Naive B cell (primary cell): ENCODE data around the gene NRDE2. TPM values are rescaled to one million over a fixed set of nuclear protein-coding genes. Genes with fewer than 3 reads are reported as not detected.
A peak's percentile ranks its signal among the peaks of the same experiment; 100 is the strongest.

Experiments used
- ATAC-seq, 2 donors: fragments of 150-1000 bp; cut with Tn5 transposase; 2 replicates each; pipeline ENCODE4 v1.10.0; 2021; ENCODE audit warnings: low read depth in 2 of 2, mild to moderate bottlenecking in 2 of 2, moderate library complexity in 2 of 2
- DNase-seq: peaks from one replicate; pipeline ENCODE4 v3.0.0; 2022
- H3K27ac Mint-ChIP-seq, 6 donors: one replicate each; pipeline ENCODE4 v1.8.0; 2020 to 2022; ENCODE audit warnings: mild to moderate bottlenecking in 6 of 6, mixed read lengths in 6 of 6, moderate library complexity in 5 of 6, inconsistent platforms in 2 of 6
- H3K27me3 Mint-ChIP-seq, 3 donors: one replicate each; pipeline ENCODE4 v1.8.0; 2021 to 2022; ENCODE audit warnings: mixed read lengths in 3 of 3, mild to moderate bottlenecking in 1 of 3
- H3K36me3 Mint-ChIP-seq, 2 donors: one replicate each; pipeline ENCODE4 v1.8.0; 2020 to 2022; ENCODE audit warnings: mixed read lengths in 2 of 2, inconsistent platforms in 1 of 2, mild to moderate bottlenecking in 1 of 2
- H3K4me1 Mint-ChIP-seq, 3 donors: one replicate each; pipeline ENCODE4 v1.8.0; 2020 to 2022; ENCODE audit warnings: mixed read lengths in 3 of 3, inconsistent platforms in 1 of 3, mild to moderate bottlenecking in 1 of 3, moderate library complexity in 1 of 3
- H3K4me3 Mint-ChIP-seq, 8 donors: one replicate each; pipeline ENCODE4 v1.8.0; 2020 to 2022; ENCODE audit warnings: mild to moderate bottlenecking in 8 of 8, mixed read lengths in 8 of 8, moderate library complexity in 8 of 8, inconsistent platforms in 2 of 8
- H3K9me3 Mint-ChIP-seq, 7 donors: one replicate each; pipeline ENCODE4 v1.8.0; 2020 to 2022; ENCODE audit warnings: mixed read lengths in 7 of 7, mild to moderate bottlenecking in 5 of 7, inconsistent platforms in 2 of 7, moderate library complexity in 1 of 7
- polyA plus RNA-seq, 6 donors: library from polyadenylated mRNA; unstranded; fragments of 300-500 nt; fragmentation: Illumina TruSeq; gene quantifications; one replicate each; pipeline ENCODE4 v1.2.3, GENCODE V29; 2021; ENCODE audit warnings: low read depth in 6 of 6

Gene NRDE2
- polyA plus RNA-seq, 6 donors from 2014 or later, result 9.9 to 21.0 (median 15.2) TPM

- Mint-ChIP-seq H3K27ac (peak overlapping the region in 3 of 6 donors; percentile 93 to 97 (median 94)), H3K27me3 (peaks cover 3 to 4% (median 4%) of the 10 kb centered on the region in 3 donors), H3K36me3 (no peaks in the 10 kb centered on the region), H3K4me1 (peaks cover 12 to 27% (median 23%) of the 10 kb centered on the region in 3 donors), H3K9me3 (peaks cover 0 to 2% (median 0%) of the 10 kb centered on the region in 7 donors), H3K4me3 (peak overlapping the region; percentile 87 to 98 (median 96))
- ATAC-seq, result no peak
- DNase-seq, result no peak
Measured at GRCh38 chr14:90330203-90331196, 1.2 kb downstream of the NRDE2 start.

DNA sequence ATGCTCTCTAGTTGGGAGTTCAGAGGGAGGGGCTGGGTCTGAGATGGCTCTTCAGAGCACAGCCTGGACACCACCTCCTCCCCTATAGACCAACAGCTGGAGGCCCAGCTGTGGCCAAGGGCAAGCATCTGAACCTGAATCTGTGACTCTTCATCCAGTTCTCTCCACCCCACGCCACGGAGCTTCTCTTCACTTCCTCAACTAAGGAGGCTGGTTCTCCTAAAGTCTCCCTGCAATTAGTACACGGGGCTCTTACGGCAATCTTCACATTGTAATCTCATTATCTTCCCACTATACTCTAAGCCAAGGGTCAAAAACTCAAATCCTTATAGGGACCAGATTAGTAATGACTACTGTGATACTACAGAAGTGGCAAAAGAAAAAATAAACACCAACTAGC lies 9.8 kb downstream of the NRDE2 start:
- Mint-ChIP-seq H3K4me3 (no peak overlapping the region), H3K9me3 (no peaks in the 10 kb centered on the region), H3K4me1 (peaks cover 10 to 24% (median 16%) of the 10 kb centered on the region in 3 donors), H3K27me3 (no peaks in the 10 kb centered on the region), H3K27ac (no peak overlapping the region), H3K36me3 (peaks cover 5 to 15% of the 10 kb centered on the region in 2 donors)
- DNase-seq, result no peak
- no peak for ATAC-seq

- no peaks in the 10 kb centered on the region for H3K27me3 Mint-ChIP-seq
- H3K9me3 Mint-ChIP-seq, result no peaks in the 10 kb centered on the region
- peak overlapping the region in 1 of 6 donors; percentile 24 for H3K27ac Mint-ChIP-seq
- no peak overlapping the region for H3K4me3 Mint-ChIP-seq
- ATAC-seq (no peak), DNase-seq (no peak)
- H3K4me1 Mint-ChIP-seq, result peaks cover 9 to 25% (median 18%) of the 10 kb centered on the region in 3 donors
- peaks cover 13 to 26% of the 10 kb centered on the region in 2 donors for H3K36me3 Mint-ChIP-seq
Measured at GRCh38 chr14:90319634-90320541, 11.9 kb downstream of the NRDE2 start.

- peaks cover 14 to 25% of the 10 kb centered on the region in 2 donors for H3K36me3 Mint-ChIP-seq
- no peak overlapping the region for H3K4me3 Mint-ChIP-seq
- no peak overlapping the region for H3K27ac Mint-ChIP-seq
- H3K27me3 Mint-ChIP-seq, result no peaks in the 10 kb centered on the region
- DNase-seq (no peak), ATAC-seq (no peak)
- no peaks in the 10 kb centered on the region for H3K9me3 Mint-ChIP-seq
- peaks cover 9 to 24% (median 17%) of the 10 kb centered on the region in 3 donors for H3K4me1 Mint-ChIP-seq
Measured at GRCh38 chr14:90319173-90319572, 12.6 kb downstream of the NRDE2 start.

GRCh38 chr14:90318016-90318415 lies 13.7 kb downstream of the NRDE2 start:
- ATAC-seq (no peak), DNase-seq (no peak)
- Mint-ChIP-seq H3K36me3 (peaks cover 20 to 28% of the 10 kb centered on the region in 2 donors), H3K27ac (no peak overlapping the region), H3K9me3 (no peaks in the 10 kb centered on the region), H3K27me3 (no peaks in the 10 kb centered on the region), H3K4me1 (peaks cover 6 to 20% (median 12%) of the 10 kb centered on the region in 3 donors), H3K4me3 (no peak overlapping the region)

DNA sequence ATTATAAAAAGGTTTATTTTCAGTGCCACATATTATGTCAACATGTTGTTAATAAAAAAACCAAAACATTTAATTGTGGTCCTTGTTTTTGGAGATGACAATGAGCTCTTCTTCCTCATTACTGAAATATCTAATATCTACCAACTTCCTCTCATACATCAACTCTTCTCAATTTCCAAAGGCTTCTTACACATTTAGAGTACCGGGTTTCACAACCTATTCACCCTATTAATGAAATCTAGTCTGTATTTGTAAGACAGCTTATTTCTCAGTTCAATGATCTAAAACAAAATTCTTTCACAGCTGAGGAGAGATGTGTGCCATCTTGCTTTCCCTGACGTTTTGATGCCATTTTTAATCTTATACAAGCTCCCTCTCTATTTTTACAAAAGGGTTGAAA lies 14.5 kb downstream of the NRDE2 start:
- no peak for ATAC-seq

DNA sequence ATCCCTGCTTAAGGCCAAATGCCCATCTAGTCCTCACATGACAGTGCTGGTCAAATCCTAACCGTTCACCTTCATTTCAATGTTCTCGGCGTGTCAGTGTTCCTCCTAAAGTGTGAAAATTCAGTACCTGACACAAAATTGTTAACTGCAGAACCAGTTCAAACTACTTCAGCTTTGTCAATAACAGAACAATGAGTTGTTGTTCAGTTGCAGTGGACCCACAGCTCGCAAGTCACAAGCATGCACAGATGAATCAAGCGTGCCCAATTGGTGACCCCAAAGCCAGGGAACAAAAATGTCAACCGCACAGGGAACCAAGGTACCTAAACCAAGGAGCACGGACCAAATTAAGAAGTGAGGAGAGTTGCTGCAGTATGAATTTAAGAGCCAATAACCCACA lies 23.2 kb downstream of the NRDE2 start:
- H3K36me3 Mint-ChIP-seq, result peaks cover 34 to 57% of the 10 kb centered on the region in 2 donors
- no peak overlapping the region for H3K27ac Mint-ChIP-seq

More for the DNA sequence above, 14.5 kb downstream of the NRDE2 start:
- H3K27me3 Mint-ChIP-seq, result no peaks in the 10 kb centered on the region
- peaks cover 6 to 20% (median 12%) of the 10 kb centered on the region in 3 donors for H3K4me1 Mint-ChIP-seq
- H3K36me3 Mint-ChIP-seq, result peaks cover 23 to 28% of the 10 kb centered on the region in 2 donors
- DNase-seq, result no peak
- peak overlapping the region in 1 of 6 donors; percentile 14 for H3K27ac Mint-ChIP-seq
- no peak overlapping the region for H3K4me3 Mint-ChIP-seq
- no peaks in the 10 kb centered on the region for H3K9me3 Mint-ChIP-seq

GRCh38 chr14:90305176-90305601 lies 26.6 kb downstream of the NRDE2 start:
- peaks cover 41 to 47% of the 10 kb centered on the region in 2 donors for H3K36me3 Mint-ChIP-seq
- peaks cover 2 to 9% (median 9%) of the 10 kb centered on the region in 3 donors for H3K4me1 Mint-ChIP-seq
- H3K9me3 Mint-ChIP-seq, result peaks cover 0 to 3% (median 0%) of the 10 kb centered on the region in 7 donors
- no peaks in the 10 kb centered on the region for H3K27me3 Mint-ChIP-seq
- peak overlapping the region in 2 of 6 donors; percentile 12 to 56 for H3K27ac Mint-ChIP-seq
- H3K4me3 Mint-ChIP-seq, result no peak overlapping the region
- no peak for DNase-seq
- ATAC-seq, result no peak

More for the DNA sequence above, 23.2 kb downstream of the NRDE2 start:
- H3K27me3 Mint-ChIP-seq, result no peaks in the 10 kb centered on the region
- H3K4me3 Mint-ChIP-seq, result no peak overlapping the region
- no peaks in the 10 kb centered on the region for H3K4me1 Mint-ChIP-seq
- ATAC-seq (no peak), DNase-seq (no peak)
- no peaks in the 10 kb centered on the region for H3K9me3 Mint-ChIP-seq

- no peak for DNase-seq
- no peak for ATAC-seq
- Mint-ChIP-seq H3K36me3 (peaks cover 40% of the 10 kb centered on the region in 2 donors), H3K4me3 (no peak overlapping the region), H3K9me3 (peaks cover 0 to 3% (median 0%) of the 10 kb centered on the region in 7 donors), H3K27ac (peak overlapping the region in 3 of 6 donors; percentile 9 to 68 (median 28)), H3K27me3 (no peaks in the 10 kb centered on the region), H3K4me1 (peaks cover 2 to 9% (median 9%) of the 10 kb centered on the region in 3 donors)
Measured at GRCh38 chr14:90304502-90304901, 27.2 kb downstream of the NRDE2 start.

GRCh38 chr14:90303473-90303872 lies 28.3 kb downstream of the NRDE2 start:
- Mint-ChIP-seq H3K27ac (peak overlapping the region in 1 of 6 donors; percentile 31), H3K27me3 (no peaks in the 10 kb centered on the region), H3K4me1 (peaks cover 2 to 9% (median 9%) of the 10 kb centered on the region in 3 donors), H3K9me3 (peaks cover 0 to 3% (median 0%) of the 10 kb centered on the region in 7 donors), H3K4me3 (no peak overlapping the region), H3K36me3 (peaks cover 31 to 33% of the 10 kb centered on the region in 2 donors)
- DNase-seq, result no peak
- ATAC-seq, result no peak

DNA sequence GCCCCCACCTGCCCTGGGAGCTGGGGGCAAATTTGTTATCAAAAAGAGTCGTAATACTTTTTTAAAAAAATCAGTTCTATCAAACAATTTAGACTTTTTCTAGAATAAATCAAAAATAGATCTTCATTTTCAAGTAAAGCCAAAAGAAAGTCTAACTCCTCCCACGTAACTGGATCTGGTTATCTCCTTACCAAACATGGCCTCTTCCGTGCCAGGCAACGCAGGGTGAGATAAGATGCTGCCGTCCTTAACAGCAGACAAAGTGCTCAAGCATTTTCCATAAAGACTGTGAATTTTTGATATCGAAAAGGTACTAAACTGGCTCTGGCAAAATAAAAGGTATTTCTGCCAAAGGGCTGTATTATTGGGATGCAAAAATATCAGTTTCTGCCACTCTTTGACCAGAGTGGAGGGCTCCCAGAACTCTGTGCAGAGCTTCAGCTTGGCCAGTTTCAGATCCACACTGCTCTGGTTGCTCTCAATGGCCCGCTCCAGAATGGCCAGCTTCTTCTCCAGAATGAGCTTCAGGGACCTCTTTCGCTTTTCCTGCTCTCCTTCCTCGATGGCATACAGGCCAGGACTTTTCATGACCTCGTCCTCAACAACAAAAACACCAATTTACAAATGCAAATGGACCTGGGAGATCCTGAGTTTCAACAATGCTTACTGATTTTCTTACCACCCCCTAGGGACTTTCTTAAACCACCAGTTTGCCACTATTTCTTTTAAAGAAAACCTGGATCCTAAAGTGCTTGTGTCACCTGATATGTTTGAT lies 29.0 kb downstream of the NRDE2 start:
- peak overlapping the region in 2 of 6 donors; percentile 1 to 83 for H3K27ac Mint-ChIP-seq

GRCh38 chr14:90301668-90302090 lies 30.1 kb downstream of the NRDE2 start:
- Mint-ChIP-seq H3K36me3 (peaks cover 32 to 35% of the 10 kb centered on the region in 2 donors), H3K4me1 (peaks cover 2 to 9% (median 9%) of the 10 kb centered on the region in 3 donors), H3K27me3 (no peaks in the 10 kb centered on the region), H3K4me3 (no peak overlapping the region), H3K9me3 (peaks cover 0 to 3% (median 0%) of the 10 kb centered on the region in 7 donors), H3K27ac (peak overlapping the region in 1 of 6 donors; percentile 67)
- DNase-seq (no peak), ATAC-seq (no peak)

More for the DNA sequence above, 29.0 kb downstream of the NRDE2 start:
- Mint-ChIP-seq H3K4me1 (peaks cover 2 to 9% (median 9%) of the 10 kb centered on the region in 3 donors), H3K36me3 (peaks cover 35% of the 10 kb centered on the region in 2 donors), H3K4me3 (no peak overlapping the region), H3K27me3 (no peaks in the 10 kb centered on the region), H3K9me3 (peaks cover 0 to 3% (median 0%) of the 10 kb centered on the region in 7 donors)
- DNase-seq (no peak), ATAC-seq (no peak)
